Uterus (tissue), 4 donors: ENCODE results near the gene SLC38A1. TPM values are rescaled to one million over a fixed set of nuclear protein-coding genes. Genes with fewer than 3 reads are reported as not detected.

Experiments used
- DNase-seq, 2 donors: peaks; one replicate each; pipeline ENCODE4 v3.0.0-alpha.2; 2019 to 2020
- H3K27ac ChIP-seq, 2 donors: fragments of 200-600 bp; sonication (generic); 1 replicate in 1 of 2; 2 replicates in 1 of 2; pipeline ENCODE4 v1.5.1; 2016 to 2018
- H3K27me3 ChIP-seq, 2 donors: fragments of 200-600 bp; sonication (generic); one replicate each; pipeline ENCODE4 v1.5.1; 2018 to 2019; ENCODE audit warnings: control low read depth in 1 of 2
- H3K36me3 ChIP-seq, 2 donors: fragments of 200-600 bp; sonication (generic); one replicate each; pipeline ENCODE4 v1.5.1; 2019; ENCODE audit warnings: control low read depth in 1 of 2
- H3K4me1 ChIP-seq, 2 donors: fragments of 200-600 bp; sonication (generic); one replicate each; pipeline ENCODE4 v1.5.1; 2018 to 2019; ENCODE audit warnings: control low read depth in 1 of 2
- H3K4me3 ChIP-seq, 2 donors: fragments of 200-600 bp; sonication (generic); 1 replicate in 1 of 2; 2 replicates in 1 of 2; pipeline ENCODE4 v1.5.1; 2018 to 2019; ENCODE audit warnings: mild to moderate bottlenecking in 1 of 2
- H3K9me3 ChIP-seq, 2 donors: fragments of 200-600 bp; sonication (generic); one replicate each; pipeline ENCODE4 v1.5.1; 2019; ENCODE audit warnings: control low read depth in 1 of 2
- POLR2A ChIP-seq, 2 donors: fragments of 450-650 bp; IDR thresholded peaks; one replicate each; pipeline ENCODE4 v1.6.1; 2016; ENCODE audit warnings: antibody characterized with exemption in 2 of 2, mild to moderate bottlenecking in 1 of 2, moderate library complexity in 1 of 2
- intact Hi-C: fragments of 100-400 bp; cut with DNase I; formaldehyde crosslinking; loops from one replicate; pipeline ENCODE4 v1.15.1; 2023; ENCODE audit warnings: low total_unique reads
- total RNA-seq, 4 donors: library from RNA; depleted of rRNA in 3 of 4; stranded (reverse); fragments of >200 nt in 3 of 4; gene quantifications; one replicate each; pipeline versions ENCODE4 v1.1.0 to v1.2.4, GENCODE V29; 2014 to 2023
- TF ChIP-seq, protein P1 (sequence below), 4 experiments: fragments of 200-600 bp in 2 of 4; fragments of 450-650 bp in 2 of 4; sonication (generic) in 2 of 4; IDR thresholded peaks; one replicate each; pipeline ENCODE4 v1.5.1; 2016 to 2019; ENCODE audit warnings: antibody characterized with exemption in 4 of 4, mild to moderate bottlenecking in 2 of 4, moderate library complexity in 1 of 4
- donor health status: DM: yes; HTN: yes; CAD: no.

SLC38A1 gene
- total RNA-seq, 4 donors from 2014 or later = 27.1 to 93.6 (median 64.1) TPM

DNA sequence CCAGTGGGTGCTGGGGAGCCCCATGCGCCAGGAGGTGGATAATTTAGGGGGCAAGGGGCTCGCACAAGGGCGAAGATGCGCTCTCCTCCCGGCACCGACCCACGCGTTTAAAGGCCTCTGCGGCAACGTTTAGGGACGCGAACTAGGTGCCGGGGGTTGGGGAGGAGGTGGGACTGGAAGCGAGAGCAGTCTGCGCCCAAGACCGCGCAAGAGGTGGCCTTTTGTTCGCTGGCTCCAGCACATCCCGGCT is 1.3 kb downstream of the SLC38A1 start:
- no peak for TF ChIP-seq POLR2A (IDR thresholded peaks at IDR 0.05)
- TF ChIP-seq, protein P1, sequence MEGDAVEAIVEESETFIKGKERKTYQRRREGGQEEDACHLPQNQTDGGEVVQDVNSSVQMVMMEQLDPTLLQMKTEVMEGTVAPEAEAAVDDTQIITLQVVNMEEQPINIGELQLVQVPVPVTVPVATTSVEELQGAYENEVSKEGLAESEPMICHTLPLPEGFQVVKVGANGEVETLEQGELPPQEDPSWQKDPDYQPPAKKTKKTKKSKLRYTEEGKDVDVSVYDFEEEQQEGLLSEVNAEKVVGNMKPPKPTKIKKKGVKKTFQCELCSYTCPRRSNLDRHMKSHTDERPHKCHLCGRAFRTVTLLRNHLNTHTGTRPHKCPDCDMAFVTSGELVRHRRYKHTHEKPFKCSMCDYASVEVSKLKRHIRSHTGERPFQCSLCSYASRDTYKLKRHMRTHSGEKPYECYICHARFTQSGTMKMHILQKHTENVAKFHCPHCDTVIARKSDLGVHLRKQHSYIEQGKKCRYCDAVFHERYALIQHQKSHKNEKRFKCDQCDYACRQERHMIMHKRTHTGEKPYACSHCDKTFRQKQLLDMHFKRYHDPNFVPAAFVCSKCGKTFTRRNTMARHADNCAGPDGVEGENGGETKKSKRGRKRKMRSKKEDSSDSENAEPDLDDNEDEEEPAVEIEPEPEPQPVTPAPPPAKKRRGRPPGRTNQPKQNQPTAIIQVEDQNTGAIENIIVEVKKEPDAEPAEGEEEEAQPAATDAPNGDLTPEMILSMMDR (IDR thresholded peaks at IDR 0.05) = no peak
- Histone ChIP-seq H3K4me3 (peak overlapping the region; percentile 61 to 77), H3K4me1 (no peaks in the 10 kb centered on the region), H3K36me3 (no peaks in the 10 kb centered on the region), H3K9me3 (no peaks in the 10 kb centered on the region), H3K27me3 (no peaks in the 10 kb centered on the region), H3K27ac (peak overlapping the region; percentile 85 to 89)
- intact Hi-C loops = no loop called here
- no peak for DNase-seq

DNA sequence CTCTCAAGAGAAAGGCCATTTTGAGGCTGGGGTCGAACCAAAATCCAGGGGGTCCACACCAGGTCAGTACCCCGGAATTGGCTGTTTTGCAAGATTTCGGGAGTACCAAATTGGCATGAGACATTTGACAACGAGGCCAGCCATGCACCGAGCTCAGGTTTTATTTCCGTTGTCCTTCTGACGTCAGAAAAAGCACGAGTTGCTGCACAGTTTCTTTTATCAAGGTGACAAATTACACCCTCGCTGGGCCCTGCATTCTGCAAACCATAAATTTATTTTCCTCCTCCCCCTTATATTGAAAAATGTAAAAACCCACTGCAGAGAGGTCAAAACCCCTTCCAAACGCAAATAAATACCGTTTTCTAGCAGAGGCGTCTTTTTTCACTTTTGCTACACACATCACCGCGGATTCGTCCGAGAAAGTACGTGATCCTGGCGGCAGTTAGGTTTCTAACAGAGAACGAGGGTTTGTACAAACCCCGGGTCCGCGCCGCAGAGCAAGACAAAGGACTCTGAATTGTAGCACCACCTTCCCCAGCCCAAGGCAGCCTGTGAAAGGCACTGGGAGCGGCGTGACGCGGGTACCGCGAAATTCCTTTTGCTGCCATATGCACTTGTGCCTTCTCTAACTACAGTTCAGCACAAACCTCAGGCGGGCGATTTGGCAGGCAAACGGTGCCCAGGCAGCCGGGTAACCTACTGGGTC is 1.8 kb downstream of the SLC38A1 start:
- DNase-seq = peak; percentile 46 to 51
- Histone ChIP-seq H3K9me3 (no peaks in the 10 kb centered on the region), H3K27ac (peak overlapping the region; percentile 85 to 89), H3K4me3 (peak overlapping the region; percentile 61 to 77), H3K4me1 (no peaks in the 10 kb centered on the region), H3K36me3 (no peaks in the 10 kb centered on the region), H3K27me3 (no peaks in the 10 kb centered on the region)
- intact Hi-C loops = no loop called here
- TF ChIP-seq, protein P1 (IDR thresholded peaks at IDR 0.05) = peak in 1 of 4 experiments; percentile 5
- no peak for TF ChIP-seq POLR2A (IDR thresholded peaks at IDR 0.05)

DNA sequence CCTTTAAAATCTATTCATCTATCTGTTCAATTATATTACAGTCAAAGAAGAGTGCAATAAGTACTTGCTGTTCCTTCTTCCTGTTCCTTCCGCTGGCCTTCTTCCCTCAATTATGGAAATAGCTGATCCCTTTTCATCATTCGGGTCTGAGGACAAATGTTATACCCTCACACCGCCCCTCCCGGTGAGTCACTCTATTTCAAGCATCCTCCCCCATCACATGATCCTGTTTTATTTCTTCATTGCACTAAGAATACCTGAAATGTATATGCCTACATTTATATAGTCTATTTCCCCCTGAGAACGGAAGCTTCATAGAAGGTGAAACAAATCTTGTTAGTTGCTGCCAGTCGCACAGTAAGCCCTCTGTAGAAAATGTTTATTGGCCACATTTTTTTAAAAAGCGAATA is 2.5 kb downstream of the SLC38A1 start:
- DNase-seq = peak in 1 of 2 donors; percentile 22
- Histone ChIP-seq H3K9me3 (no peaks in the 10 kb centered on the region), H3K36me3 (no peaks in the 10 kb centered on the region), H3K4me3 (peak overlapping the region; percentile 61 to 77), H3K4me1 (no peaks in the 10 kb centered on the region), H3K27ac (peak overlapping the region; percentile 85 to 89), H3K27me3 (no peaks in the 10 kb centered on the region)
- no peak for TF ChIP-seq POLR2A (IDR thresholded peaks at IDR 0.05)
- TF ChIP-seq, protein P1 (IDR thresholded peaks at IDR 0.05) = no peak
- intact Hi-C loops = no loop called here

DNA sequence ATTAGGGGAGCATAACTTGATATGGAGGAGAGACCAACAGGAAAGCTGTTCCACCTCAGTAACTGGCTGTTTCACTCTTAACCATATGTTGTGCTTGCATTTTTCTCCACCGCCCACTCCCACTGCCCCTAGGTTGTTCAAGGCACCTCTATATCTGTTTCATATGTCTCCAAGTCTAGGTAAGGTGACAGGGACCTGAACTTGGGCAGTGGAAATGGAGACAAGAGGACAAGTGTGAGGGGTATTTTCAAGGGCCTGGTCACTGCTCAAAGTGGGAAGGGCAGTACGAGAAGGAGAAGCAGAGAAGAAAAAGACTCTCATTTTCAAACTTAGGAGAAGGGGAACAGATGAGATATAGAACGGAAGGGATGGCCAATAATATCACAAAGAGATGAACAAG is 3.1 kb downstream of the SLC38A1 start:
- peaks cover 0 to 6% of the 10 kb centered on the region in 2 donors for H3K4me1 ChIP-seq
- TF ChIP-seq, protein P1 (IDR thresholded peaks at IDR 0.05) = no peak
- no peak for TF ChIP-seq POLR2A (IDR thresholded peaks at IDR 0.05)

DNA sequence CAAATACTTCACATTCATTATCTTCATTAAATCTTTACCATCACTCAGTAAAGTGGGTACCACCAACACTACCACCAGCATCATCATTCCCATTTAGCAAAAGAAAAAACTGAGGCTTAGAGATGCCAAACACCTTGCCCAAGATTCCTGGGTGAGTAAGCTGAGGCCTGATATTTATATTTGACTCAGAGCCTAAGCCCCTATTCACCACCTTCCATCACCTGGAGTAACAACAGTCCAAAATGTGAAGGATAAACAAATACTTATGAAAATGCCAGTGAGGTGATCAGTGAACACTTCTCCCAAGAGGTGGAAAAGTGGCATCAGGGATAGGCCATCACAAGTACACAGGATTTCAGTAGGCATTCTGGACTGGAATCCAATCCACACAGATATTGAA is 3.7 kb downstream of the SLC38A1 start:
- TF ChIP-seq POLR2A (IDR thresholded peaks at IDR 0.05) = no peak
- TF ChIP-seq, protein P1 (IDR thresholded peaks at IDR 0.05) = no peak
- no peak overlapping the region for H3K4me3 ChIP-seq
- intact Hi-C loops = no loop called here
- DNase-seq = no peak
- H3K4me1 ChIP-seq = peaks cover 0 to 10% of the 10 kb centered on the region in 2 donors
- H3K27ac ChIP-seq = no peak overlapping the region
- H3K9me3 ChIP-seq = no peaks in the 10 kb centered on the region
- H3K27me3 ChIP-seq = no peaks in the 10 kb centered on the region
- no peaks in the 10 kb centered on the region for H3K36me3 ChIP-seq

More for the DNA sequence above, 3.1 kb downstream of the SLC38A1 start:
- Histone ChIP-seq H3K27me3 (no peaks in the 10 kb centered on the region), H3K9me3 (no peaks in the 10 kb centered on the region), H3K4me3 (no peak overlapping the region), H3K27ac (peak overlapping the region in 1 of 2 donors; percentile 89), H3K36me3 (no peaks in the 10 kb centered on the region)
- intact Hi-C loops = no loop called here
- no peak for DNase-seq
